HT1080 (cell line): Measurements from ENCODE around the gene CFAP77. TPM values are rescaled to one million over a fixed set of nuclear protein-coding genes. Genes with fewer than 3 reads are reported as not detected.

Source experiments
- DNase-seq: peaks from one replicate; pipeline ENCODE4 v3.0.0-alpha.2; 2015; ENCODE audit warnings: low read depth
- total RNA-seq: library from RNA; depleted of rRNA; stranded (reverse); fragments of >200 nt; shearing (Covaris generic); gene quantifications from 2 replicates; pipeline ENCODE4 v1.2.3, GENCODE V29; 2014

The CFAP77 gene
- total RNA-seq, 1 experiment from 2014 or later: not detected

DNA sequence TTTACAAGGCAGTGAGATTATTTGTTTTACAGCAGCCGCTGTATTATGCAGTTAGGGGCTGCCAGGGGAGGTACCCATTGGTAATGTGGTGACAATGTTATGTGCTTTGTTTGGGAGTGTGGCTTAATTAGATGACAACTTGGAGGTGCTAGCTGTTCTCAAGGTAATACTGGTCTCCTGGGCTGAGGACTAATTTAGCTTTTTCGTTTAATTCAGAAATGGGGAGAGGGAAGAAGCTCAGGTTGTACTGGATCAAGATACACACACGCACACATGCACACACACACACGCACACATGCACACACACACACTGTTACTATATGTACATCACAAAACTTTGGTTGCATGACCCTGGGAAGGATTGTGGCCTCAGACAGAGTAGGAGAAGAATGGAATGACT is 37.9 kb downstream of the CFAP77 start:
- no peak for DNase-seq

DNA sequence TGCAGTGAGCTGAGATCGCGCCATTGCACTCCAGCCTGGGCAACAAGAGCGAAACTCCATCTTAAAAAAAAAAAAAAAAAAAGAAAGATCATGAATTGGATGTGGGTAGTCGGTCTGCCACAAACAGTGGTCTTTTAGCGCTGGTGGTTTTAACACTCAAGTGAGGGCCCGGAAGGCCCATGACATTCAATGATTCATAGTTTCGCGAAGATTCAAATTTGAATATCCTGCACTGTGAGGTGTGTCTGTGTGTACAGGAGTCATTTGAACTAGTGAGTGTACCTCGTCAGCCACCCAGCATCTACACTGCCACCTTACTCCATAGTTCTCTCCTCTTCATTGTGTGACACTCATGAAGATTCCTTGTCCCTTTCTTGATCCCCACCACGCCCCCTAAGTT is 41.3 kb downstream of the CFAP77 start:
- no peak for DNase-seq

GRCh38 chr9:132456241-132456640 is 46.2 kb downstream of the CFAP77 start:
- no peak for DNase-seq

DNA sequence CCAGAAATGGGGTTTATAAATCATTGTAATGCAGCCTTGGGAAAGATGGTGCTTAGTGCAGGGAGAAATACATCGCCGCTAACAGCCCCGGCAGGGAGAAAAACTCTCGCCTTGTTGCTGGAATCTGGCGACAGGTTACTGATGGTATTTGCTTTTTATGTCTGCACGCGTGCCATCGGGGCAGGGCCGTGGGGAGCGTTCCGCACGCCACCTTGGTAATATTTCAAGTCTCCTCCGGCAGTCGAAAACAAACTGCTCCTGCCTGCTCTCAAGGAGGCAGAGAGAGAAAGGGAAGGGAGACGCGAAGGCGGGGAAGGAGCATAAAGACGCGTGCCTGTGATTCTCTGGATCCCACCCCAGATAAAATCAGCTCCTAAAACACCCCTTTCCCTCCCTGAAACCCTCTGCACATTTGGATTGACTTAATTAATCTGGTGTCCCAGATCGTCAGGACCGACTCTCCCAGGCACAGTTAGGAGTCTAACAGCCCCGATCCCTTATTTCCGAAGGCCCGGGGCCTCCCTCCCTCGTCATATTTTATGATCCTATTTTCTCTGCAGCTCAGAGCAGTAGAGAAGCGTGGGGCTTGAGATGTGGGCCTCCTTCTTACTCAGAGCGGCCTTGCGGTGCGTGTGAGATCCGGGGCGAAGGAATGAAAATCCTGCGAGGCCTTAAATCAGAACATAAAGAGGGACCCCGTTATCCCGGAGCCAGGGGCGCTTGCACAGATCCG is 47.7 kb downstream of the CFAP77 start:
- DNase-seq: no peak

GRCh38 chr9:132458432-132458831 is 48.4 kb downstream of the CFAP77 start:
- DNase-seq: no peak

GRCh38 chr9:132459661-132460060 is 49.6 kb downstream of the CFAP77 start:
- no peak for DNase-seq

GRCh38 chr9:132460240-132460639 is 50.2 kb downstream of the CFAP77 start:
- no peak for DNase-seq

DNA sequence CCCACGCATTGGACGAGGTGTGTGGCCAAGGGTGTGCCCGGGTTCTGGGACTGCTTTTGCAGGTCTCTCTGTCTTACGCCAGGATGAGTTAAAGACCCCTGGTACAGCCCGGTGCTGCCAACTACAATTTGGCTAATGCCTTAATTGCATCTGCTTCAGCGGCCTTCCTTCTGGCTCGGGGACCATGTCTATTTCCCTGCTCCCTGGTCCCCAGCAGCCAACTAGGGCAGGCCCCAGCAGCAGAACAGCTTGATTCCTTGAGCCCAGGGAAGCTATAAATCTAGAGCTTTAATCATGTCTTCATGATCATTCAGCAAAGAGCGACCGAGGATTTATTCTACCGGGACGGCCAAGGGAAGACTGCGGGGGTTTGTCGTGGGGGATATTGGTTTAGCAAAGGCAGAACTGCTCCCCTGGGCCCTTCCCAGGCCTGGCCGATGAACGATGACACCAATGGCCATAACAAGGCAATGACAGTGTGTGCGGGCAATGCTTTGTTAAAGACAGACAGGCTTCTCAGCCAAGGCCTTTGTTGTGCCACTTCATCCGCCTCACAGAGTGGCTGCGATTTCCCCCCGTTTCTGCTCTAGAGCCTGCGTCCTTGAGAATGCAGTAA is 51.4 kb downstream of the CFAP77 start:
- DNase-seq: no peak

GRCh38 chr9:132461971-132462370 is 52.0 kb downstream of the CFAP77 start:
- DNase-seq: no peak

DNA sequence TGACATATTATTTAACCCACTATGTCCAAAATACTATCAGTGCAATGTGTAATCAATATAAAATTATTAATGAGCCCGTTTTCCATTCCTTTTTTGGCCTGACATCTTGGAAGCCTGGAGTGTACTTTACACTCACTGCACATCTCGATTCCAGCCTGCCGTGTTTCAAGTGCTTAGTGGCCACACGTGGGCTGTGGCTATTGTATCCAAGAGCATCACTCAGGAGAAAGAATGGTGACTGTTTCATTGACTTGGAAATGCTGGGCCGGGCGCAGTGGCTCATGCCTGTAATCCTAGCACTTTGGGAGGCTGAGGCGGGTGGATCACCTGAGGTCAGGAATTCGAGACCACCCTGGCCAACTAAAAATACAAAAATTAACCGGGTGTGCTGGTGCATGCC is 54.5 kb downstream of the CFAP77 start:
- no peak for DNase-seq

DNA sequence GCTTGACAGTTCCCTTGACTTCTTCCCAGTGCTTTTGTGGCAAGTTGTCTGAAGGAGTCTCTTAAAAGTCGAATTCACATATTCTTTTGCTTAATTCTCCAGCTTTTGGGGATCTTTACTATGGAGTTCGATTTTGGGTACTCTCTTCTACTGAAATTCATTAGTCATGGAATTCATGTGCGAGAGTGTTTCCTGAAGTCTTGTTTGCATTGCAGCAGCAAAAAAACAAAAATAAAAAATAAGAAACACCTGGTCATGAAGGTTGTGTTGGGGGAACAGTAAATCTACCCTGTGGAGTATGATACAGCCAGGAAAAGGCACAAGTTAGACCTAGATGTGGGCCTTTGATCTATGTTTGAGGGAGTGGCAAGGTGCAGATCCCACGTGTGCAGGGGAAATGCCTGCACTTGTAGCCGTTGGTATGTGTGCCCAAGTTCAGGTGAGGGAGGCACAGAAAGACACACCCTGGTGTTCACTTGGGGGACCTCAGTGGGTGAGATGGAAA is 55.2 kb downstream of the CFAP77 start:
- no peak for DNase-seq

GRCh38 chr9:132472199-132472598 is 62.2 kb downstream of the CFAP77 start:
- DNase-seq: no peak

DNA sequence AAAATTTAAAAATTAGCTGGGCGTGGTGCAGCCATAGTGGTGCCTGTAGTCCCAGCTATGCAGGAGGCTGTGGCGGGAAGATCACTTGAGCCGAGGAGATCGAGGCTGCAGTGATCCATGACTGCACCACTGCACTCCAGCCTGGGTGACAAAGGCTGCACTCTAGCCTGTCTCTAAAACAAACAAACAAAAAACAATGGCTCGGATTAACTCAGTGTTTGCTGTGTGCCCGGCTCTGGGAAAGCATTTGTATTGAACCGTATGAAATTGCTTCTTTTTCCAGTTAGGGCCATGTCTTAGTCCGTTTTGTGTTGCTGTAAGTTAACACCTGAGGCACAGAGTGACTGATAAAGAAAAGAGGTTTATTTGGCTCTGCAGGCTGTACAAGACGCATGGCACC is 62.6 kb downstream of the CFAP77 start:
- no peak for DNase-seq

- DNase-seq: peak; percentile 24
Measured at GRCh38 chr9:132474253-132474652, 64.2 kb downstream of the CFAP77 start.

DNA sequence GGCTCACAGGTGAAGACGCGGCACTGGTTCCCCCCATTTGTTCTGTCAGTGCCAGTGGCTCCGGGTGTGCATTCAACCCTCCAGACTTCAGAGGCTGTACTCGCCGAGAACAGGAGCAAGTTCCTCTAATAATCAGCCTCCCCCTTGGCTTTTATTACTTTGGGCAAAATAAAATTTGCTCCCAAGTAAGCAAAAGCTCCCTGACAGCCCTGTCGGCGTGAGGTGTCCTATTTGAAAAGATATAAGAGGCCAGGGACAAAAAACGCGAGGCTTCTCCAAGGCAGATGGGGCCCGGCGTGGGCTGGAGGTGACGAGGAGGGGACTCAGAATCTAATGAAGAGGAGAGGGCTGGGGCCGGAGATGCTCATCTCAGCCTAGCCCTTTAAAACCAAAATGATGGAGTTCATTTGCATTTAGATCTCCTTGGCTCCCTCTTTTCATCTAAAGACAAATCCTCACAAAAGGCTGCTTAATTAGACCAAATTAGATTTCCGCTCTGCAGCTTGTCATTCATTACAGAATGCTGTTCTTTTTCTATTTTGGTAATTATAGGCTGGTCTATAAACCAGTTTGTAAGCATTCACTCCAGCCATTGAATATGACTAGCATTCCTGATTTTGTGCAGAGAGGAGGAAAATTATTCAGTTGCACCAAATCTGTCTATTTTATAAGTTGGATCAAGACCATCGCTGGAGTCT is 68.5 kb downstream of the CFAP77 start:
- no peak for DNase-seq

GRCh38 chr9:132479733-132480132 is 69.7 kb downstream of the CFAP77 start:
- no peak for DNase-seq

DNA sequence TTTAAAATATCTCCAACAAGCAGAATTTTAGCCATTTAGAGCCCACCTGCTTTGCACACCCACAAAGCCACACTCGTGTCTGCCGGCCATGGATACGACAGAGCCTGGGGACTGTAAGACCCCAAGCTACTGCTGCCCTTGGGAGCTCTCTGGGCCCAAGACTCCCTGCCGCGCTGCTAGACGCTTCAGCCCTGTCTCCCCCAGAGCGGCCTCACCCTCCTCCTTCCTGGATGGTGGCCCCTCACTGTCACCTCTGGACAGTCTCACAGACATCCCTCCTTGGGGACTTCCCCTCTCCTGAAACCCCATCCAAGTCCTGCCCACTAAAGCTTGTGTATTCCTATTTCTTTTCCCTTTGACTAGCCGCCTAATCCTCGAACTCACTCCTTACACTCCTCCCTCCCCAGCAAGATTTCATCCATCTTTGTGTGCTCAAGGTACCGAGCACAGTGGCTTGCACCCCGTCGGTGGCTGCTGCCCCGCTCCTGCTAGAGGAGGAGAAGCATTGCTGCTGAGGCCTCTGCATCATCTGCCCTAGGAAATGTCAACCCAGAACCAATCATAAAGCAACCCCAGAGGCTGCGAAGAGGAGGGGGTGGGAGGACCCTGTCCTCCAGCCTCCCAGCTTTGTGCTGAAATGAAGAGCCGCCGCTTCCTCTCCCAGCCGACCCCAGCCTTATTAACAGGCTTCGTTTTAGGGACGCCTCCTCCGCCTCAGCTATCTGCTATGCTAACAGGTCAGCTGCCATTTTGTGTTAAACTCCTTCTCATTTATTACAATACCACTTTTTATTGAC is 71.2 kb downstream of the CFAP77 start:
- DNase-seq: no peak

DNA sequence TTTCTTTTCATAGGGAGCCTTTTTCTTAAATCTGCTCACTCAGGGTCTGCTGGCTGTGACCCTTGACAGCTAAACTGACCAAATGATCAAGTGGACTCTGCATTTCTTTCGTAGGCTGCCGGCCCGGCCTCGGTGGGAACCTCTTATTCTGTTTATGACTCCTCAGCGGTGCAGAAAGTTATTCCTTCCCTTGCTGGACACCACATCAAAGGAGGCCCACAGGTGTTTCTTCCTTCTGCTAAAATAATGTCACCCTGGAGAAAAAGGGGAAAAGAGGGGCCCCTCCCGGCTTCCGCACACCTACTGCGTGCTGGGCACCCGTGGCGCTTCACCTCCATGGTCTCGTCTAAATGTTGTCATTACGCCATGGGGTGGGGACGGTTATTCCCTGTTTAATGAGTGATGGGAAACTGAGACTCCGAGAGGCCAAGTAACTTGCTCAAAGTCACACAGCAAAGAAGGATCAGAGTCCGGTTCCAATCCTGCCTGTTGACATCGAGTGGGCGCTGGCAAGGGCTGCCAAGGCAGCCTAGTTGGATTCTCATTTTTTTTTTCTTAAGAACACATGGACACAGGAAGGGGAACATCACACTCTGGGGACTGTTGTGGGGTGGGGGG is 72.3 kb downstream of the CFAP77 start:
- no peak for DNase-seq

DNA sequence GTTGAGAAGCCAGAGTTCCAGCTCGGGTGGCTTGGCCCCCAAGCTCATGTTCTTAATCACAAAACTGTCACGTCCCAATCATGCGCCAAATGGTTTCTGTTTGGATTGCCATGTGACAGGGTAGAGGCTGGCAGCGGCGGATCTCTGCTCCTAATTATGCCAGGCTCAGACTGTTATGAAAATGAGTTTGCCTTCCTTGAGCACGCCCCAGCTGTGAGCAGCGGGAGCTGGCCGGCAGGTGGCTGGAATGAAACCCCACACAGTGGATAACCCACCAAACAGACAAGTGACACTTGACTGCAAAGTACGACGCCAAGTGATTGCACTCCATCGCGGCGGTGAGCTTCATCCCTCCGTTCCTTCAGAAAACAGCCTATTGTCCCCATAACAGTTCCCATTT is 75.4 kb downstream of the CFAP77 start:
- DNase-seq: no peak

- no peak for DNase-seq
Measured at GRCh38 chr9:132486706-132487350, 76.8 kb downstream of the CFAP77 start.

DNA sequence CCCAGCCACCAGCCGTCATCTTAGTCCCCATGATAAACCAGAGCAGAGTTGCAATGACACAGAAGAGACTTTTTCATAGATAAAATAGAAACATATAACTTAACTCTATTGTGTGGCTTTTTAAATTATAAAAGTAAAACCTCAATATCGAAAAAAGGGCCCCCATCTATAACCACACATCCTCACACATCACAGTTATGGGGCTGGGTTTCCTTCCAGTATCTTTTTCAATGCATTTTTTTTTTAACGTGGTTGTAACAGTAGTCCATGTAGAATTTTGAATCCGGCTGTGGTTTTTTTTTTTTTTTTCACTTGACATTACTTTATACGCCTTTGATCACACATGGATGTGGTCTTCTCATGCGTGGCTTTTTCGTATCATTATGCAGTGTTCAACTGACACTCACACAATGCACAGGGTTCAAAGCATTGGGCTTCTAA is 77.4 kb downstream of the CFAP77 start:
- no peak for DNase-seq
